OCI-LY3 (cell line): ENCODE measurements around the gene SGIP1.

Source experiments
- H2AFZ ChIP-seq: fragments of 200-600, 300-600 bp; shearing (Covaris generic); 2 replicates; pipeline ENCODE4 v1.6.0; 2014; ENCODE audit warnings: antibody characterized with exemption, low read depth, low read length
- H3K27ac ChIP-seq: fragments of 200-600, 300-600 bp; sonication (generic); 2 replicates; pipeline ENCODE4 v1.5.1; 2014; ENCODE audit warnings: mild to moderate bottlenecking, low read length, moderate library complexity, mixed read lengths
- H3K27me3 ChIP-seq: fragments of 200-600, 300-600 bp; sonication (generic); 2 replicates; pipeline ENCODE4 v1.6.1; 2014; ENCODE audit warnings: low read depth, low read length, mixed read lengths
- H3K36me3 ChIP-seq: fragments of 200-600, 300-600 bp; sonication (generic); replicated peaks from 2 replicates; pipeline ENCODE3; 2014; ENCODE audit warnings: low read depth, low read length, mixed read lengths
- H3K4me1 ChIP-seq: fragments of 300-600, 200-600 bp; sonication (generic); 2 replicates; pipeline ENCODE4 v1.6.1; 2014; ENCODE audit warnings: low read length, mixed read lengths
- H3K4me2 ChIP-seq: fragments of 200-600, 300-600 bp; sonication (generic); 2 replicates; pipeline ENCODE4 v1.6.1; 2014; ENCODE audit warnings: low read length, mixed read lengths
- H3K4me3 ChIP-seq: fragments of 300-600, 200-600 bp; sonication (generic); 2 replicates; pipeline ENCODE4 v1.5.1; 2014; ENCODE audit warnings: antibody characterized with exemption, mild to moderate bottlenecking, low read length, moderate library complexity
- H3K79me2 ChIP-seq: fragments of 300-600, 200-600 bp; shearing (Covaris generic); 2 replicates; pipeline ENCODE4 v1.6.1; 2014; ENCODE audit warnings: mild to moderate bottlenecking, low read length, mixed read lengths
- H3K9ac ChIP-seq: fragments of 300-600, 200-600 bp; shearing (Covaris generic); 2 replicates; pipeline ENCODE4 v1.6.0; 2014; ENCODE audit warnings: mild to moderate bottlenecking, low read length, moderate library complexity
- H3K9me3 ChIP-seq: fragments of 200-600, 300-600 bp; shearing (Covaris generic); 2 replicates; pipeline ENCODE4 v1.6.1; 2014; ENCODE audit warnings: low read length, mixed read lengths; ENCODE audit not compliant: insufficient read depth
- H4K20me1 ChIP-seq: fragments of 200-600, 300-600 bp; sonication (generic); 2 replicates; pipeline ENCODE4 v1.6.1; 2016; ENCODE audit warnings: low read length, mixed read lengths; ENCODE audit not compliant: insufficient read depth
- EZH2phosphoT487 ChIP-seq: fragments of 200-600 bp; shearing (Covaris generic); IDR thresholded peaks from 2 replicates; pipeline ENCODE4 v1.6.1; 2018; ENCODE audit warnings: antibody characterized with exemption, mixed run types, low read depth
- TF ChIP-seq, protein P1 (sequence below): fragments of 200-600, 300-600 bp; sonication (generic); IDR thresholded peaks from 2 replicates; pipeline ENCODE4 v1.5.1; 2014; ENCODE audit warnings: antibody characterized with exemption, low read length, low read depth

Gene SGIP1

DNA sequence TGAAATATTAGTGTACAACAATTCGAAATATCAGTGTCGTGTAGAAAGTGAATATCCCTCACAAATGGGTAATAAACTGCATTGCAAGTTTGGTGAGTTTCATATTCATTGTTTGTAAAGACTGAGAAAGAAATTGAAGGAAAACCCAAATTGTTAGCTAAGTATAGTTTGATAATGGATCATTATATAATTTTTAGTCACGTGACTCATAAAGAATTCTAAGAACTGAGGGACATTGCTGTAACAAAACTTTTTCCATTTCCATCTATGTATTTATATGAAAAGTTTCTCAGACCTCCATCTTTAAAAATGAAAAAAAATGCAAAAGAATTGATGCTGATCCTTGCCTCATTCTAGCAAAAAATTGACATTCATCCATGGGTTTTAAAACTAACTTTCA is 36.0 kb upstream of the SGIP1 start:
- no peak overlapping the region for H3K27ac ChIP-seq

DNA sequence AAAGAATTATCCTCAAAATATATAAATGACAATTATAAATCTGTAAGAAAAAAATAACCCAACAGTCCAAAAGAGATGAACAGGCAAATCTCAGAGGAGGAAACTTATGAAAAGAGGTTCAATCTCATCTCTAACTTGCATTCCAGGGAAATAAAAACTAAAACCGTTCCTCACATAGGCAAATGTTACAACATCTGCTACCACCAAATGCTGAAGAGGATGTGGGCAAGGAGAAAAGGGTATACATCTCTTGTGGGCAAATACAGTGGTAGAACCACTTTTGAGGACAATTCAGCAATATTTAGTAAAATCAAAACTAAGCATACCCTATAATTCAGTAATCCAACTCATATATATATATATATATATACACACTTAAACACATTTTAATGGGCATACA is 33.7 kb upstream of the SGIP1 start:
- Histone ChIP-seq H3K79me2 (no peaks in the 10 kb centered on the region), H3K27ac (no peak overlapping the region), H3K9me3 (no peaks in the 10 kb centered on the region), H4K20me1 (no peaks in the 10 kb centered on the region), H3K36me3 (no peaks in the 10 kb centered on the region), H3K4me1 (no peaks in the 10 kb centered on the region), H3K4me2 (no peak overlapping the region), H3K9ac (no peak overlapping the region), H3K4me3 (no peak overlapping the region), H2AFZ (no peak overlapping the region), H3K27me3 (peaks cover 4% of the 10 kb centered on the region; the same call in 1 of the 2 replicates)
- TF ChIP-seq EZH2phosphoT487 = no peak
- TF ChIP-seq, protein P1, sequence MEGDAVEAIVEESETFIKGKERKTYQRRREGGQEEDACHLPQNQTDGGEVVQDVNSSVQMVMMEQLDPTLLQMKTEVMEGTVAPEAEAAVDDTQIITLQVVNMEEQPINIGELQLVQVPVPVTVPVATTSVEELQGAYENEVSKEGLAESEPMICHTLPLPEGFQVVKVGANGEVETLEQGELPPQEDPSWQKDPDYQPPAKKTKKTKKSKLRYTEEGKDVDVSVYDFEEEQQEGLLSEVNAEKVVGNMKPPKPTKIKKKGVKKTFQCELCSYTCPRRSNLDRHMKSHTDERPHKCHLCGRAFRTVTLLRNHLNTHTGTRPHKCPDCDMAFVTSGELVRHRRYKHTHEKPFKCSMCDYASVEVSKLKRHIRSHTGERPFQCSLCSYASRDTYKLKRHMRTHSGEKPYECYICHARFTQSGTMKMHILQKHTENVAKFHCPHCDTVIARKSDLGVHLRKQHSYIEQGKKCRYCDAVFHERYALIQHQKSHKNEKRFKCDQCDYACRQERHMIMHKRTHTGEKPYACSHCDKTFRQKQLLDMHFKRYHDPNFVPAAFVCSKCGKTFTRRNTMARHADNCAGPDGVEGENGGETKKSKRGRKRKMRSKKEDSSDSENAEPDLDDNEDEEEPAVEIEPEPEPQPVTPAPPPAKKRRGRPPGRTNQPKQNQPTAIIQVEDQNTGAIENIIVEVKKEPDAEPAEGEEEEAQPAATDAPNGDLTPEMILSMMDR = no peak

More for the DNA sequence above, 36.0 kb upstream of the SGIP1 start:
- Histone ChIP-seq H2AFZ (no peak overlapping the region), H3K4me1 (no peaks in the 10 kb centered on the region), H3K9me3 (no peaks in the 10 kb centered on the region), H3K4me3 (no peak overlapping the region), H3K9ac (no peak overlapping the region), H3K27me3 (peaks cover 4% of the 10 kb centered on the region; the same call in 1 of the 2 replicates), H3K79me2 (no peaks in the 10 kb centered on the region), H3K36me3 (no peaks in the 10 kb centered on the region), H4K20me1 (no peaks in the 10 kb centered on the region), H3K4me2 (no peak overlapping the region)
- TF ChIP-seq, protein P1 = no peak
- TF ChIP-seq EZH2phosphoT487 = no peak

DNA sequence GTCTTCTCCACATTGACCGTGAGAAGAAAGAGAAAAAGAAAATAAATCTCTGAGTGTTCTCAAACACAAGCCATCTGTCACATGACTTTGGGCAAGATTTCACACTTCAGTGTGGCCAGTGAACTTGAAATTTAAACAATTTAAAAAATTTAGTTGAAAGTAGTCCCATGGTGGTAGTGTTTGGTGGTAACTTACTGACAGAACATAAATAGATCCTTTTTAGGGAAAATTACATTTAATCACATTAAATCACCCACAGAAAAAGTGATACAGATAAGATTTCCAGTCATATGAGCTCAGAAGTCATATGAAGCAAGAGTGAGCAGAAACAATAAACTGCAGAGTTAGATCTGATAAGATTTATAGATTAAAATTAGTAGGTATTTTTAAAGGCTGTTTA is 31.9 kb upstream of the SGIP1 start:
- Histone ChIP-seq H3K4me3 (no peak overlapping the region), H3K9ac (no peak overlapping the region), H3K9me3 (no peaks in the 10 kb centered on the region), H3K79me2 (no peaks in the 10 kb centered on the region), H4K20me1 (no peaks in the 10 kb centered on the region), H3K4me2 (no peak overlapping the region), H3K4me1 (no peaks in the 10 kb centered on the region), H3K36me3 (no peaks in the 10 kb centered on the region), H2AFZ (no peak overlapping the region), H3K27me3 (peaks cover 8% of the 10 kb centered on the region; the same call in 1 of the 2 replicates), H3K27ac (no peak overlapping the region)
- TF ChIP-seq, protein P1 = no peak
- no peak for TF ChIP-seq EZH2phosphoT487

DNA sequence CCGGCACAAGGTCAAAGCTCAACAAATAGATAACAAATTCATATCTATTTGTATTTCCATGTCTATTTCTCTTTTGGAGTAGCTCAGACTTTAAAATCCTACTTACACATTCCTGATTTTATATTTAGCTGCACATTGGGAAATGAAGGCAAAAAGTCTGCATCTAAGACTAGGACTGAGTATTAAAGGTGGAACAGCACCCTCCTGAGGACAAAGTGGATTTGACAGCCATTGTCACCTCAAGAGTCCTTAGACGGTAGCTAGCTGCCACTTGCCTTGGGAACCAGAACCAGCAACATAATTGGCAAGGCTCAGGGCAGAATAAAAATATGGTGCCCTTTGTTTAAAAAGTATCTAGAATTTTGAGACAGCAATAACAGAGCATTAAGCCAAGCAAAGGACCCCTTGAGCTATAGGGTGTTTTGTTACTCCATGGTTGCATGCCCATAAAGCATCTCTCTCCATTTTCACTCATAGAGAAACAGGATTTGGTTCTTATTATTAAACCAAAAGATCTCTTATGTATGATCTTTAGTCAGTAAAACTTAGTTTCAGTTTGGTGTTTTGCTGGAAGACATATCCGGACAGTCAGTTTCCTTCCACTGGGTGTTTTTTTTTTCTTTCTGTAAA is 30.0 kb upstream of the SGIP1 start:
- Histone ChIP-seq H3K27ac (no peak overlapping the region), H3K4me1 (no peaks in the 10 kb centered on the region), H4K20me1 (no peaks in the 10 kb centered on the region), H3K4me3 (no peak overlapping the region), H3K9ac (no peak overlapping the region), H3K27me3 (peaks cover 8% of the 10 kb centered on the region; the same call in 1 of the 2 replicates), H2AFZ (no peak overlapping the region), H3K36me3 (no peaks in the 10 kb centered on the region), H3K9me3 (no peaks in the 10 kb centered on the region), H3K4me2 (no peak overlapping the region), H3K79me2 (no peaks in the 10 kb centered on the region)
- TF ChIP-seq EZH2phosphoT487 = no peak
- TF ChIP-seq, protein P1 = peak; percentile 69
